Muscle of back (tissue), 11 donors: Measurements from ENCODE around the gene NPAT. TPM values are rescaled to one million over a fixed set of nuclear protein-coding genes. Genes with fewer than 3 reads are reported as not detected.
"Not testable (repeated sequence)": the region's sequence is repeated elsewhere in the genome, so short reads cannot be mapped to it uniquely, and the experiment has no call there.

Experiments
- DNase-seq, 3 donors: peaks; one replicate each; pipeline versions ENCODE4 v3.0.0 to v3.0.0-alpha.2; 2013
- polyA plus RNA-seq, 10 donors: library from polyadenylated mRNA; unstranded; fragments of 120-200 nt; gene quantifications; one replicate each; pipeline ENCODE4 v1.2.1, GENCODE V29; 2013; ENCODE audit not compliant: insufficient read length in 10 of 10

Gene NPAT
- polyA plus RNA-seq, 10 donors = 7.2 to 10.9 (median 8.4) TPM

DNA sequence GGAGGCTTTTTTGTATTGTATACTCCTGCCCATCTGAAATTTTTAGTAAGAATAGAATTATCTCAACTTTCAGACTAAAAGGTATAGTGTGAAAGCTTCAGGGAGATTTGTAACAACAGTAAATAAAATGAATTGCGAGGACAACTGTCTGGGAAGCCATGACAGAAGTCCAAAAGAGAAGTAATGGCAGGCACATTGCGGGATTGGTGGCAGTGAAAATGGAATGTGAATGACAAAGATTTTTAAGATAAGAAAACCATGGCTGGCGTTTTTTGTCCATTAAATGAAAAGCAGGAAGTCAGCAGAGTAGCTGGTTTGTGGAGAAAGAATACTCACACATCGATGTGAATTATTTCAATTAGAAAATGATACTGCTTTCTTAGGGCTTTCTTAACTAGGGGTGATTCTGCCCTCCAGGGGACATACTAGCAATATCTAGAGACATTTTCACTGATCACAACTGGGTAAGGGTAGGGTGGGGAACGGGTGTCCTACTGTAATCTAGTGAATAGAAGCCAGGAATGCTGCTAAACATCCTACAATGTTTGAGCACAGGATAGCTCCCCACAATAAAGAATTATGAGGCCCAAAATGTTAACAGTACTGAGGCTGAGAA lies 1.6 kb downstream of the NPAT start:
- DNase-seq = peak in 1 of 3 donors; percentile 26

DNA sequence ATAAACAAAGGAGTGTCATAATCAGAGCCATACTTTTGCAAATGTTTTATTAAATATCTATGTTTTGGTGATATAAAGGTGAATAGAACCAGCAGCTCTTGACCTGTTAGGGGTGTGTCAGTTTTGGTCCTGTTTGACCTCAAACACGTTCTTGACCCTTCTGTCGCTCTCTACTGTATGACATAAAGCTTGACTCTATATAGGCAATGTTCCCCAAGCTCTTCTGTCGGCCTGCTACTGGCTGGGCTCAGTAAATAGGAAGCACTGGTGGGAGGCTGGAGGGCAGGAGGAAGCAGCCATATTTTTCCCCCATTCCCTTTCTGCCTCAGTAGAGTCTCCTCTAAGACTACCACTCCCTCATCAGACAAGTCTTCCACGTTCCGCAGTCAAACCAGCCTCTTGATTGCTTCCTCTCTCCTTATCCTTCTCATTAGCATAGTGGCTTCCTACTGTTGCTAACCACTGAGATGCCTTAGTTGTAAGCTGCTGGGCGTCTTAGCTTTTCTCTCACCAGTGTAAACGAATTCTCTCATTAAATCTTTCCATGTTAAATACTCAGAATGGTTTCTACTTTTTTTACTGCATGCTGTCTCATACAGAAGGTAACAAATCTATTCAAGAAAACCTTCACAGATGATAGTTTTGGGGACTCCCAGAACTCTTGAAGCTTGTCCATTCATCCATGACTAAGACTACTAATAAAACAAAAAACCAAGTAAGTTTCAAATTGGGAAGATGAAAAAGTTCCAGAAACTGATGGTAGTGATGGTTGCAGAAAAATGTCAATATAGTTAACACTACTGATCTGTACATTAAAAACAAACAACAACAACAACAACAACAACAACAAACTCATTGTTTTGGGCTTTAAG lies 3.3 kb downstream of the NPAT start:
- no peak for DNase-seq

DNA sequence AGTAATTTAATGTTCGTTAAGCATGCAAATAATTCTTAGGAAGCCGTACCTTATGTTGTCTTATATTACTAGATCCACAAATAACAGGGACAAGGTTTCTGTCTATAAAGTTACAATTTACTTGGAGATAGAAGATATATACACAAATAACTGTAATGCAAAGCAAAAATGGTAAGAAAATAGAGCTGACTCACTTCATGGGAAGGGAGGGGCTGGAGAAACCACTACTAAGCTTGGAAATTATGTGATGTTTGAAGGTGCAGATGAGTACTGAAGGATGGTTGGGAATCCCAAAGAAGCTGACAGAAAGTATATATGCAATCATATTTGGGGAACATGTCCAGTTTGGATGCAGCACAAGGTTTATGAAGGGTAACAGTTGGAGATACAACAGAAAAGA lies 4.0 kb downstream of the NPAT start:
- DNase-seq = no peak

GRCh38 chr11:108216988-108217387 lies 5.5 kb downstream of the NPAT start:
- DNase-seq = no peak

DNA sequence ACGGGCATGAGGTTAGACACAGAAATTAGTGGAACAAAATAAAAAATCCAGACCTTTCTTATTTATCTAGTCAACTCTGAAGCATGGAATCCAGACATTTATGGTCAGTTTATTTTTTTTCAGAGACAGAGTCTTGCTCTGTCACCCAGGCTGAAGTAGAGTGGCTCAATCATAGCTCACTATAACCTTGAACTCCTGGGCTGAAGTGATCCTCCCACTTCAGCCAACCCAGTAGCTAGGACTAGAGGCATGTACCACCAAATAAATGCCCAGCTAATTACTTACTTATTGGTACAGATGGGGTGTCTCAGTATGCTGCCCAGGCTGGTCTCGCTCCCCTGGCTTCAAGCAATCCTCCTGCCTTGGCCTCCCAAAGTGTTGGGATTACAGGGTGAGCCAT lies 8.7 kb downstream of the NPAT start:
- no peak for DNase-seq

GRCh38 chr11:108210441-108210840 lies 12.0 kb downstream of the NPAT start:
- DNase-seq = no peak

GRCh38 chr11:108207683-108208060 lies 14.8 kb downstream of the NPAT start:
- no peak for DNase-seq

DNA sequence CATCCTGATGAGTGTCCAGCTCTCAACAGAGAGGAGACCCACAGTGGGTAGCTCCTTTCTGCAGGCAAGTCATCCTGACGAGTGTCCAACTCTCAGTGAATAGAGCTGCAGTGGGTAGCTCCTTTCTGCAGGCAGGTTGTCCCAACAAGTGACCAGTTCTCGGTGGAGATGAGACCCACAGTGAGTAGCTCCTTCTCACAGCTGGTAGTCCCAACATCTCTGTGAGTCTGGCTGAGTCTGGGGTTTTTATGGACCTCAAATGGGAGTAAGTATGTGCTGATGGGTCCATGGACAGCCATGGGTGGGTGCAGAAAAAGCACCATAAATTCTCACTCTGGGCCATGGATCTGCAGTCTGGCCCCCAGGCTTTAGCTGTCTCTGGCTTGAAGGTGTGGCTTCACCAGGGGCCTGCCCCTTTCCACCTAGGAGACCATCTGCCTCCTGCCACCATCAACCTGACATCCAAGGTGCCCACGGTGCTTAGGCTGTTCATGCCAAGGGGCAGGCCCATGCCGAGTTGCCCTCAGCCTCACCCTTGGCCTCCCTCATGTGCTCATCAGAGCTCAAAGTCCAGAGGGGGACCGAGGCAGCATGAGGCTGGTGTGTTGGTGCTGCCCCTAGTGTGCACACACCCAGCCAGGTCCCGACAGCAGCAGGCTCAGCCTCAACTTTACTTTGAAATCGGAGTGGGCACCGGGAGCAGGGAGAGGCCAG lies 15.3 kb downstream of the NPAT start:
- no peak for DNase-seq

- no peak for DNase-seq
These were observed 16.3 kb downstream of the NPAT start for GRCh38 chr11:108206171-108206570.

DNA sequence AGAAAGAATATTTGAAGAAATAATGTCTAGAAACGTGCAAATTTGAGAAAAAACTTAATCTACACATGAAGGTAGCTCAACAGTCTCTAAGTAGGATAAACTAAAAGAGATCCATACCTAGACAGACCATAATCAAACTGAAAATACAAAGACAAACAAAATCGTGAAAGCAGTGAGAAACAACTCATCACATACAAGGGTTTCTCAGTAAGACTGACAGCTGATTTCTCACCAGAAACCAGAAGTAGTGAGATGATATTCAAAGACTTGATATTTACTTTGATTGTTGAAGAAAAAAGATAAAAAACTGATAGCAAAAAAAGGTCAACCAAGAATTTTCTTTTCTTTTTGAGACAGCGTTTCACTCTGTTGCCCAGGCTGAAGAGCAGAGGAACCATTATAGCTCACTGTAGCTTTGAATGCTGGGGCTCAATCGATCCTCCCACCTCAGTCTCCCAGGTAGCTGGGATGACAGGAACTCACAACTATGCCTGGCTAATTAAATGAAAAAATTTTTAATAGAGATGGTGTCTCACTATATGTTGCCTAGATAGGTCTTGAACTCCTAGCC lies 17.4 kb downstream of the NPAT start:
- DNase-seq = no peak

GRCh38 chr11:108204376-108204775 lies 18.1 kb downstream of the NPAT start:
- DNase-seq = no peak

DNA sequence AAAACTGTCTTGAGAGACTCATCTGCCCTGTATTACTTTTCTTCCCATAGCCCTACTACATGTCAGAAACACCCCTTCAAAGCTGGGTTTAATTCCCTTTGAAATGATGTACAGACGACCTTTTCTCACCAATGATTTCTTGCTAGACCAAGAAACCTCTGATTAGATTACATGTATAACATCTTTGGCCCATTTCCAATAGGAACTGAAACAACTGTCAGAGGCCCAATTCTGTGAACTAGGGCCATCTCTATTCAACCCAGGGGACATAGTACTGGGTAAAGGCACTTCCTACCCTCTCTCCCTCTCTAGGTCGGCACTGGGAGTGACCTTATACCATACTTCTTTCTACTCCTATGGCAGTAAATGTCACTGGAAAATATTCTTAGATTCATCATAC lies 19.4 kb downstream of the NPAT start:
- no peak for DNase-seq

DNA sequence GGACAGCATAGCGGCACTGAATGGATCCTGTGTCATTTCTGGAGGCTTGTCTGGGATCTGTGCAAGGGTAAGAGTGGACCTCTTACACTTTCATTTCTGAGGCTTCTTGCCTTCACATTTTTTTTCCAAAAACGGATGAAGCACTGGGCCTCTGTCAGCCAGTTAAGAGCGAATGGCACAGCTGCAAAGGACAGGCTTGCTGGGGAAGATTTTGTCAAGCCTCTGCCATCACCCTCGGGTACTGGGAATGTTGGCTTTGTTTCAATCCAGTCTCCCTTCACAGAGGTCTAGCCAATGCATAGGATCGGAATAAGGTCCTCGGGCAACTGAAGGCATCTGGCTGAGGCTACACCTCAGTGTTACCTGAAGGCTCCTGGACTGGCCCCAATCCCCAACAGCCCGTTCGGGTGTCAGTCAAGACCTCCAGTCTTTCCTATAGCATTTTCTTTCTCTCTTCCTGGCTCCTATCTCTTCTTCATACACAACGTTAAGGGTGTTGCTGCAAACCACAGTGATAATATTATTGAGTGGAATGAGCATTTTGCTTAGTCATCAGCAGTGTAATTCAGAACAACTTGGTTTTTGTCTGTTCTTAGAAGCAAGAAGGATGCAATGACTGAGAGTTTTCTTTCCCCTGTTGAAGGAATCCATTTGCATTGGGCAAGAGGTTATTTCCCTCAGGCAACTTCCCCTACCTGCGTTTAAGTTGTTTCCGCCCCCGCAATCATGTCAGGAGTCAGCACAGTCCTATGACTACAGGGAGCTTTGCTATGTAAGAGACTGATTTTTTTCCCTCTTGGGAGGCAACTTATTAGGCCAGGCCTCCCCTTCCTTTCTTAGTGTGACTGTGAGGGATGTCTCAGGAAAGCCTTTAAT lies 22.8 kb downstream of the NPAT start:
- DNase-seq = no peak

- DNase-seq = no peak
These were observed 23.6 kb downstream of the NPAT start for GRCh38 chr11:108198833-108199232.

DNA sequence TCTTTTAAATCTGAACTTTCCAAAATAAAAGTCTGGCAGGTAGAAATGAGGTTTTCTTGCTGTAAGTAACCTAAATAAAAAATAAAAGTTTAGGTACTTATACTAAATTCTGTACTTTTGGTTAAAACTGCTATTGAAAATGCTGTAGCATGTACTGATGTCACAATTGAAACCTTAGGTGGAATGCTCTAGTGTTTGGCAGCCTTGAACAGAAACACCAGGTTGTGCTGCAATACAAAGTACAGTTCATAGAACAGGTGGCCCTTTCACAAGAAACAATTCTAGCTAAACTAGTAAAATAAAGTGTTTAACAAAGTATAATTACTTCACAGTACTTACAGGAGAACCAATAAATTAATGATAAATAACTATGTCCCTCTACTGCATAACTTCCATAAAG lies 25.1 kb downstream of the NPAT start:
- DNase-seq = no peak

GRCh38 chr11:108196901-108197300 lies 25.5 kb downstream of the NPAT start:
- DNase-seq = no peak

DNA sequence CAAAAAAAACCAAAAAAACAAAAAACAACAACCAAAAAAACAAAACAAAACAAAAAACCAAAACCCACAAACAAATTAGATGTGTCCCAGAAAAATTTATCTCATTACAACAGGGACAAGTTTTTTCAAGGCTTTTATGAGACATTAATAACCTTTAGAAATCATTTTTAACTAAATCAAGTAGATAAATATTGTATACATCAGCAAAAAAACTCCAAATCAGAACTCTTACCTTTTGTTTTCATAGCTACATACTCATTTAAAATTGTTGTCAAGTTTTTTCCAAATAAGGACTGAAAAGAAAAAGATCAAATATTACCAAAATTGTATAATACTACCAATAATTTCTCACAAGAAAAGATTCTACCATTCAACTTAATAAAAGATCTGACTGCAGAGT lies 28.7 kb downstream of the NPAT start:
- no peak for DNase-seq

- DNase-seq = no peak
These were observed 44.9 kb downstream of the NPAT start for GRCh38 chr11:108177570-108177969.

DNA sequence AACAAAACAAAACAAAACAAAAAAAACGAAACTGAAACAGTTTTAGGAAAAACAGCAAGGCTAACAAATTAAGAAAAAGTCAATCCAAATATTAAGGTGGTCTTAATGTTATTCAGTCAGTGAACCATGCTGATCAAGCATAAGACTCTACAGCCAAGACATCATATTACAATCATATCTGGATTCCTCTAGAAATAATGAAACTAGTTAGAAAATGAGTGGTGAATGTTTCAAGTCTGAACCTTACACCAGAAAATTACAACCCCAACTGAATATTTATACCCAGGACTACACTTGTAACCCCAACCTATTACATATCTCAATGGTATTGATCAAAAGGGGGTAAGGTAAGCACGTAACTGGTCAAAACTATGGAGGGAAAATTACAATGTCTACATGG lies 52.3 kb downstream of the NPAT start:
- no peak for DNase-seq

- no peak for DNase-seq
These were observed 54.8 kb downstream of the NPAT start for GRCh38 chr11:108167624-108168023.

- DNase-seq = not testable (repeated sequence)
These were observed 59.6 kb downstream of the NPAT start for GRCh38 chr11:108162878-108163277.
